MCF 10A (cell line): ENCODE measurements around the gene DUOXA1. TPM values are rescaled to one million over a fixed set of nuclear protein-coding genes. Genes with fewer than 3 reads are reported as not detected.
"Not testable (repeated sequence)": the region's sequence is repeated elsewhere in the genome, so short reads cannot be mapped to it uniquely, and the experiment has no call there.

Source experiments
- BruUV-seq: library from RNA; stranded (reverse); fragments of 400-500 nt; replicated peaks from 2 replicates; lab custom pipeline; 2021; lab: Mats Ljungman, UMichigan
- CTCF ChIA-PET: fragments of 300-600 bp; sonication (Branson Sonifier 250); formaldehyde crosslinking; extraction: SDS; loops from one replicate; lab custom pipeline; 2021; ENCODE audit warnings: antibody characterized with exemption, inconsistent platforms; lab: Yijun Ruan, JAX
- POLR2A ChIA-PET: fragments of 300-600, 350-650 bp; sonication (Branson Sonifier 250); formaldehyde crosslinking; extraction: SDS; loops from one replicate; lab custom pipeline; 2020; ENCODE audit warnings: antibody characterized with exemption, inconsistent platforms; lab: Yijun Ruan, JAX
- DNase-seq: peaks from one replicate; pipeline ENCODE4 v3.0.0-alpha.2; 2018; ENCODE audit not compliant: unreplicated experiment
- H3K27ac Mint-ChIP-seq: one replicate; pipeline ENCODE4 v1.8.0; 2022; ENCODE audit warnings: mild to moderate bottlenecking, low read depth, mixed read lengths; ENCODE audit not compliant: unreplicated experiment
- H3K27me3 Mint-ChIP-seq: one replicate; pipeline ENCODE4 v1.8.0; 2022; ENCODE audit warnings: mixed read lengths; ENCODE audit not compliant: insufficient read depth, unreplicated experiment
- H3K36me3 Mint-ChIP-seq: one replicate; pipeline ENCODE4 v1.8.0; 2022; ENCODE audit warnings: mild to moderate bottlenecking, moderate library complexity, mixed read lengths; ENCODE audit not compliant: insufficient read depth, unreplicated experiment
- H3K4me1 Mint-ChIP-seq: one replicate; pipeline ENCODE4 v1.8.0; 2022; ENCODE audit warnings: mixed read lengths; ENCODE audit not compliant: insufficient read depth, unreplicated experiment
- H3K4me3 Mint-ChIP-seq: one replicate; pipeline ENCODE4 v1.8.0; 2022; ENCODE audit warnings: mild to moderate bottlenecking, moderate library complexity, mixed read lengths; ENCODE audit not compliant: unreplicated experiment
- H3K9me3 Mint-ChIP-seq: one replicate; pipeline ENCODE4 v1.8.0; 2022; ENCODE audit warnings: mixed read lengths; ENCODE audit not compliant: unreplicated experiment
- CTCF ChIP-seq: fragments of 200-600 bp; IDR thresholded peaks from one replicate; pipeline ENCODE4 v1.8.0; 2022; ENCODE audit warnings: antibody characterized with exemption, mild to moderate bottlenecking; ENCODE audit not compliant: unreplicated experiment
- intact Hi-C: fragments of 100-400 bp; cut with micrococcal nuclease; formaldehyde crosslinking; loops from 2 replicates; pipeline ENCODE4 v1.14.1; 2022
- total RNA-seq: library from RNA; stranded (reverse); gene quantifications from 2 replicates; pipeline ENCODE4 v1.2.3, GENCODE V29; 2022

The DUOXA1 gene
- total RNA-seq, 1 experiment from 2014 or later: 1.3 TPM

- intact Hi-C loops: no loop called here
- BruUV-seq: no TSS peak
- Mint-ChIP-seq H3K9me3 (no peaks in the 10 kb centered on the region), H3K27me3 (no peaks in the 10 kb centered on the region), H3K4me3 (no peak overlapping the region), H3K4me1 (peaks cover 10% of the 10 kb centered on the region), H3K36me3 (peaks cover 19% of the 10 kb centered on the region), H3K27ac (no peak overlapping the region)
- no peak for DNase-seq
- TF ChIP-seq CTCF: no peak
- CTCF ChIA-PET: no interaction called here
- POLR2A ChIA-PET: interaction anchor here (0.6 to 1.2 kb wide), 3 partner anchors 10 to 1728 kb away, joined by 3 read pairs; no protein-coding TSS in a partner anchor
These were observed 8.0 kb upstream of the DUOXA1 start for GRCh38 chr15:45137703-45138102.

GRCh38 chr15:45136378-45136764 is 6.7 kb upstream of the DUOXA1 start:
- Mint-ChIP-seq H3K27me3 (no peaks in the 10 kb centered on the region), H3K27ac (no peak overlapping the region), H3K36me3 (peaks cover 17% of the 10 kb centered on the region), H3K4me1 (peaks cover 12% of the 10 kb centered on the region), H3K4me3 (no peak overlapping the region), H3K9me3 (no peaks in the 10 kb centered on the region)
- DNase-seq: no peak
- POLR2A ChIA-PET: no interaction called here
- intact Hi-C loops: no loop called here
- BruUV-seq: no TSS peak
- no peak for TF ChIP-seq CTCF
- CTCF ChIA-PET: no interaction called here

- CTCF ChIA-PET, intact Hi-C loops, BruUV-seq, POLR2A ChIA-PET, H3K4me3 Mint-ChIP-seq, H3K9me3 Mint-ChIP-seq, H3K27ac Mint-ChIP-seq, DNase-seq, H3K27me3 Mint-ChIP-seq: not testable (repeated sequence)
- H3K4me1 Mint-ChIP-seq: peaks cover 12% of the 10 kb centered on the region
- H3K36me3 Mint-ChIP-seq: peaks cover 12% of the 10 kb centered on the region
These were observed 6.2 kb upstream of the DUOXA1 start for GRCh38 chr15:45135705-45136377.

GRCh38 chr15:45134682-45135604 is 5.3 kb upstream of the DUOXA1 start:
- Mint-ChIP-seq H3K4me1 (peaks cover 17% of the 10 kb centered on the region), H3K9me3 (no peaks in the 10 kb centered on the region), H3K27ac (no peak overlapping the region), H3K4me3 (no peak overlapping the region), H3K36me3 (peaks cover 12% of the 10 kb centered on the region), H3K27me3 (no peaks in the 10 kb centered on the region)
- BruUV-seq: no TSS peak
- CTCF ChIA-PET: interaction anchor here (0.5 kb wide), 1 partner anchor 83 kb away, joined by 5 read pairs; no protein-coding TSS in a partner anchor
- no peak for DNase-seq
- intact Hi-C loops: no loop called here
- POLR2A ChIA-PET: no interaction called here
- no peak for TF ChIP-seq CTCF
